Osteoblast (primary cell): ENCODE data around the gene TAGLN3. TPM values are rescaled to one million over a fixed set of nuclear protein-coding genes. Genes with fewer than 3 reads are reported as not detected.

Experiments used
- DNase-seq: peaks from one replicate; pipeline ENCODE4 v3.0.0; 2011; ENCODE audit warnings: low spot score, mixed read lengths; ENCODE audit not compliant: insufficient read length; ENCODE audit errors: missing footprints
- H2AFZ ChIP-seq: 2 replicates; pipeline ENCODE4 v1.6.0; 2011; ENCODE audit warnings: mild to moderate bottlenecking, low read length
- H3K27ac ChIP-seq: 2 replicates; pipeline ENCODE4 v1.5.1; 2011; ENCODE audit warnings: mild to moderate bottlenecking, low read depth, low read length, moderate library complexity
- H3K27me3 ChIP-seq: 2 replicates; pipeline ENCODE4 v1.6.0; 2012; ENCODE audit warnings: mild to moderate bottlenecking, control low read depth, inconsistent platforms, low read length, moderate library complexity; ENCODE audit not compliant: insufficient read depth
- H3K36me3 ChIP-seq: 2 replicates; pipeline ENCODE4 v1.5.1; 2011; ENCODE audit warnings: mild to moderate bottlenecking, low read length, control low read depth, moderate library complexity; ENCODE audit not compliant: insufficient read depth
- H3K4me1 ChIP-seq: 2 replicates; pipeline ENCODE4 v1.5.1; 2011; ENCODE audit warnings: mild to moderate bottlenecking, low read length, control low read depth, moderate library complexity; ENCODE audit not compliant: insufficient read depth
- H3K4me2 ChIP-seq: 2 replicates; pipeline ENCODE4 v1.6.0; 2011; ENCODE audit warnings: mild to moderate bottlenecking, low read length; ENCODE audit not compliant: insufficient read depth
- H3K4me3 ChIP-seq: fragments of 200-600 bp; sonication (generic); 3 replicates; pipeline ENCODE4 v1.5.1; 2012; ENCODE audit warnings: mild to moderate bottlenecking, low read length, inconsistent platforms; ENCODE audit not compliant: insufficient read depth
- H3K79me2 ChIP-seq: 2 replicates; pipeline ENCODE4 v1.6.0; 2012; ENCODE audit warnings: mild to moderate bottlenecking, low read length, control low read depth, inconsistent platforms; ENCODE audit not compliant: insufficient read depth
- H3K9me3 ChIP-seq: 2 replicates; pipeline ENCODE4 v1.5.1; 2011; ENCODE audit warnings: low read depth, low read length, control low read depth
- H4K20me1 ChIP-seq: 2 replicates; pipeline ENCODE4 v1.6.0; 2012; ENCODE audit warnings: mild to moderate bottlenecking, low read length, control low read depth; ENCODE audit not compliant: insufficient read depth
- CTCF ChIP-seq: IDR thresholded peaks from 2 replicates; pipeline ENCODE4 v1.5.1; 2011; ENCODE audit warnings: mild to moderate bottlenecking, low read depth, low read length, moderate library complexity; ENCODE audit errors: extremely low read depth
- total RNA-seq: library from RNA; depleted of rRNA; stranded (reverse); fragments of >200 nt; gene quantifications from 2 replicates; pipeline ENCODE4 v1.2.3, GENCODE V29; 2012

The TAGLN3 gene
- total RNA-seq, 1 donor, result not detected

GRCh38 chr3:111981457-111981763 is 17.3 kb upstream of the TAGLN3 start:
- peak overlapping the region; percentile 90 for H3K4me2 ChIP-seq
- H3K79me2 ChIP-seq, result peaks cover 52% of the 10 kb centered on the region
- no peak for DNase-seq
- no peak overlapping the region for H3K27ac ChIP-seq
- no peak overlapping the region for H2AFZ ChIP-seq
- TF ChIP-seq CTCF, result no peak
- no peaks in the 10 kb centered on the region for H3K27me3 ChIP-seq
- peaks cover 21% of the 10 kb centered on the region for H3K4me1 ChIP-seq
- H3K4me3 ChIP-seq, result no peak overlapping the region
- H3K9me3 ChIP-seq, result no peaks in the 10 kb centered on the region
- H3K36me3 ChIP-seq, result no peaks in the 10 kb centered on the region
- no peaks in the 10 kb centered on the region for H4K20me1 ChIP-seq

- H3K4me2 ChIP-seq, result no peak overlapping the region
- H3K36me3 ChIP-seq, result peaks cover 16% of the 10 kb centered on the region
- peaks cover 3% of the 10 kb centered on the region for H4K20me1 ChIP-seq
- H3K79me2 ChIP-seq, result peaks cover 44% of the 10 kb centered on the region
- peaks cover 14% of the 10 kb centered on the region for H3K4me1 ChIP-seq
- H2AFZ ChIP-seq, result no peak overlapping the region
- no peak for DNase-seq
- H3K4me3 ChIP-seq, result no peak overlapping the region
- H3K9me3 ChIP-seq, result no peaks in the 10 kb centered on the region
- no peak overlapping the region for H3K27ac ChIP-seq
- no peaks in the 10 kb centered on the region for H3K27me3 ChIP-seq
- TF ChIP-seq CTCF, result no peak
Observed at GRCh38 chr3:111984636-111985298, 14.0 kb upstream of the TAGLN3 start.

- Histone ChIP-seq H3K27ac (no peak overlapping the region), H3K79me2 (peaks cover 24% of the 10 kb centered on the region), H3K4me2 (no peak overlapping the region), H2AFZ (no peak overlapping the region), H3K4me1 (peaks cover under 1% of the 10 kb centered on the region), H3K36me3 (peaks cover 27% of the 10 kb centered on the region), H3K9me3 (no peaks in the 10 kb centered on the region), H3K4me3 (no peak overlapping the region), H4K20me1 (peaks cover 3% of the 10 kb centered on the region), H3K27me3 (no peaks in the 10 kb centered on the region)
- no peak for TF ChIP-seq CTCF
- no peak for DNase-seq
Observed at GRCh38 chr3:111986800-111987199, 11.9 kb upstream of the TAGLN3 start.

- Histone ChIP-seq H3K27ac (no peak overlapping the region), H3K4me3 (no peak overlapping the region), H4K20me1 (peaks cover 3% of the 10 kb centered on the region), H2AFZ (no peak overlapping the region), H3K4me2 (no peak overlapping the region), H3K79me2 (peaks cover 6% of the 10 kb centered on the region), H3K9me3 (no peaks in the 10 kb centered on the region), H3K36me3 (peaks cover 36% of the 10 kb centered on the region), H3K27me3 (no peaks in the 10 kb centered on the region), H3K4me1 (no peaks in the 10 kb centered on the region)
- peak; percentile 57 for DNase-seq
- TF ChIP-seq CTCF, result peak; percentile 78
Observed at GRCh38 chr3:111989061-111989678, 9.6 kb upstream of the TAGLN3 start.
